Heart right ventricle (tissue), 16 donors: ENCODE data around the gene CA10. TPM values are rescaled to one million over a fixed set of nuclear protein-coding genes. Genes with fewer than 3 reads are reported as not detected.

Experiments used
- ATAC-seq, 8 donors: fragments of 200-7000 bp; cut with Tn5 transposase; one replicate each; pipeline ENCODE4 v1.9.1; 2020; ENCODE audit warnings: mild to moderate bottlenecking in 8 of 8, moderate library complexity in 8 of 8, moderate number of reproducible peaks in 1 of 8
- DNase-seq, 2 donors: peaks; one replicate each; pipeline ENCODE4 v3.0.0-alpha.2; 2020
- H3K27ac ChIP-seq, 10 donors: fragments of 200-600 bp; sonication (generic) in 2 of 10; one replicate each; pipeline versions ENCODE4 v1.5.0 to v1.8.0; 2020 to 2022; ENCODE audit warnings: mild to moderate bottlenecking in 3 of 10
- H3K27me3 ChIP-seq, 7 donors: fragments of 200-600 bp; one replicate each; pipeline ENCODE4 v1.8.0; 2021 to 2022; ENCODE audit warnings: mild to moderate bottlenecking in 2 of 7
- H3K36me3 ChIP-seq, 9 donors: fragments of 200-600 bp; sonication (generic) in 1 of 9; one replicate each; pipeline versions ENCODE4 v1.5.0 to v1.8.0; 2020 to 2022; ENCODE audit warnings: mild to moderate bottlenecking in 2 of 9
- H3K4me1 ChIP-seq, 9 donors: fragments of 200-600 bp; sonication (generic) in 1 of 9; one replicate each; pipeline versions ENCODE4 v1.5.0 to v1.8.0; 2020 to 2022; ENCODE audit warnings: mild to moderate bottlenecking in 4 of 9
- H3K4me3 ChIP-seq, 10 donors: fragments of 200-600 bp; sonication (generic) in 2 of 10; one replicate each; pipeline versions ENCODE4 v1.5.0 to v1.8.0; 2020 to 2022; ENCODE audit warnings: mild to moderate bottlenecking in 7 of 10, moderate library complexity in 2 of 10
- H3K9me3 ChIP-seq, 11 donors: fragments of 200-600 bp in 10 of 11; sonication (generic) in 2 of 11; one replicate each; pipeline versions ENCODE4 v1.5.0 to v1.8.0; 2013 to 2022; ENCODE audit warnings: mild to moderate bottlenecking in 2 of 11, control low read depth in 1 of 11, moderate library complexity in 1 of 11
- CTCF ChIP-seq, 9 donors: fragments of 200-600 bp; sonication (generic) in 2 of 9; IDR thresholded peaks; one replicate each; pipeline versions ENCODE4 v1.5.0 to v1.8.0; 2021 to 2022; ENCODE audit warnings: antibody characterized with exemption in 9 of 9, mild to moderate bottlenecking in 5 of 9, moderate library complexity in 1 of 9
- WGBS, 2 donors: extraction: QIAGEN DNeasy Blood & Tissue Kit; methylation state at CpG; one replicate each; pipeline ENCODE4 v1.1.7; 2013; ENCODE audit warnings: inconsistent platforms in 1 of 2; 5-methylcytosine and 5-hydroxymethylcytosine counted together
- intact Hi-C, 10 donors: fragments of 100-400 bp; cut with DNase I; formaldehyde crosslinking; loops; one replicate each; pipeline versions ENCODE4 v1.11.1 to v1.14.2; 2022
- polyA plus RNA-seq, 2 donors: library from polyadenylated mRNA; stranded (reverse); fragments of 200-250 nt; gene quantifications; one replicate each; pipeline ENCODE4 v1.2.3, GENCODE V29; 2013
- total RNA-seq, 10 donors: library from RNA; stranded (reverse); fragmentation: NEBNext Ultra II Directional in 3 of 10; extraction: Animal tissue kit (Norgen Biotek cat#: 25700) in 3 of 10; gene quantifications; one replicate each; pipeline versions ENCODE4 v1.2.1 to v1.2.4, GENCODE V29; 2021 to 2023
- donor health status: Arrhythmogenic right ventricular cardiomyopathy.
- donor health status: ischemic (EF 13 %, LVEDD 7.1; RV severe dilation, severe dysfunction).
- donor health status: healthy with polysubstance abuse.
- donor health status: DM: no; HTN: yes; CAD: no.
- donor health status: DM: no; HTN: no; CAD: no.
- donor health status: ischemic (EF 25% LVEDD 6.9; RV normal size, moderate dysfunction).
- donor health status: ischemic (EF 25% LVEDD 5.7; RV mildly dilated, moderate dysfunction).
- donor health status: healthy.
- donor health status: DM: yes; HTN: yes; CAD: no.
- donor health status: Ischemic cardiomyopathy.
- donor health status: ischemic (EF 35%, LVEDD 5.7; RV mildly dilated, moderate dysfunction).
- donor health status: nonischemic (EF 11% LVEDD 7.7; RV severe dilation, severe dysfunction).
- donor health status: DM: yes; HTN: yes; CAD: no.
- donor health status: PGD.
- donor health status: ischemic (EF 29% LVEDD 5.4; RV normal size, mild dysfunction).
- donor health status: nonischemic (EF 23%, LVEDD 6.1; RV moderate dilation, normal function).

CA10 gene
- total and polyA plus RNA-seq, 12 donors: not detected

GRCh38 chr17:52026075-52026474 lies 132.4 kb downstream of the CA10 start:
- H3K27ac ChIP-seq: no peak overlapping the region
- no peak for TF ChIP-seq CTCF (IDR thresholded peaks at IDR 0.05)
- no peaks in the 10 kb centered on the region for H3K36me3 ChIP-seq
- peaks cover 0 to 5% (median 0%) of the 10 kb centered on the region in 11 donors for H3K9me3 ChIP-seq
- ATAC-seq: no peak
- H3K4me1 ChIP-seq: no peaks in the 10 kb centered on the region
- WGBS, 2 donors: 50 to 53% methylated on average over 2 of the region's 2 CpGs
- intact Hi-C loops: no loop called here
- DNase-seq: no peak
- H3K27me3 ChIP-seq: no peaks in the 10 kb centered on the region
- no peak overlapping the region for H3K4me3 ChIP-seq

- Histone ChIP-seq H3K27ac (no peak overlapping the region), H3K36me3 (no peaks in the 10 kb centered on the region), H3K4me3 (no peak overlapping the region), H3K4me1 (no peaks in the 10 kb centered on the region), H3K27me3 (no peaks in the 10 kb centered on the region), H3K9me3 (peaks cover 0 to 5% (median 0%) of the 10 kb centered on the region in 11 donors)
- no peak for DNase-seq
- intact Hi-C loops: no loop called here
- TF ChIP-seq CTCF (IDR thresholded peaks at IDR 0.05): no peak
- ATAC-seq: no peak
These were observed 133.3 kb downstream of the CA10 start for GRCh38 chr17:52025236-52025635.

GRCh38 chr17:52024300-52024870 lies 134.1 kb downstream of the CA10 start:
- Histone ChIP-seq H3K27ac (no peak overlapping the region), H3K4me3 (no peak overlapping the region), H3K27me3 (no peaks in the 10 kb centered on the region), H3K9me3 (peaks cover 0 to 5% (median 0%) of the 10 kb centered on the region in 11 donors), H3K4me1 (no peaks in the 10 kb centered on the region), H3K36me3 (no peaks in the 10 kb centered on the region)
- DNase-seq: no peak
- TF ChIP-seq CTCF (IDR thresholded peaks at IDR 0.05): no peak
- ATAC-seq: no peak
- intact Hi-C loops: no loop called here
- WGBS, 2 donors: 33 to 35% methylated on average over 2 of the region's 2 CpGs

GRCh38 chr17:52011064-52011463 lies 147.4 kb downstream of the CA10 start:
- H3K36me3 ChIP-seq: no peaks in the 10 kb centered on the region
- no peak overlapping the region for H3K27ac ChIP-seq
- intact Hi-C loops: no loop called here
- ATAC-seq (no peak), DNase-seq (no peak)
- H3K4me3 ChIP-seq: no peak overlapping the region
- no peaks in the 10 kb centered on the region for H3K27me3 ChIP-seq
- peaks cover 0 to 3% (median 0%) of the 10 kb centered on the region in 11 donors for H3K9me3 ChIP-seq
- no peak for TF ChIP-seq CTCF (IDR thresholded peaks at IDR 0.05)
- WGBS, 2 donors: 97 to 98% methylated on average over 1 of the region's 1 CpG
- no peaks in the 10 kb centered on the region for H3K4me1 ChIP-seq
